Natural killer cell treated with Interleukin-12 subunit alpha and Interleukin-12 subunit beta and Interleukin-15 and Interleukin-18, amount 100 ng/mL, for 72 hours (primary cell): ENCODE measurements around the gene SMTNL2. TPM values are rescaled to one million over a fixed set of nuclear protein-coding genes. Genes with fewer than 3 reads are reported as not detected.
"Not testable (repeated sequence)": the region's sequence is repeated elsewhere in the genome, so short reads cannot be mapped to it uniquely, and the experiment has no call there.

Source experiments
- ATAC-seq, 2 donors: fragments of 150-1000 bp; cut with Tn5 transposase in 1 of 2; sonication (Bioruptor Pico), chemical (Tn5 transposase) in 1 of 2; 2 replicates each; pipeline ENCODE4 v1.10.0; 2021
- DNase-seq: peaks from one replicate; pipeline ENCODE4 v3.0.0; 2022; ENCODE audit warnings: low spot score
- H3K27ac Mint-ChIP-seq, 2 donors: 1 replicate in 1 of 2; 2 replicates in 1 of 2; pipeline ENCODE4 v1.8.0; 2022; ENCODE audit warnings: mixed read lengths in 2 of 2, mild to moderate bottlenecking in 1 of 2, moderate library complexity in 1 of 2
- H3K27me3 Mint-ChIP-seq, 2 donors: 1 replicate in 1 of 2; 2 replicates in 1 of 2; pipeline ENCODE4 v1.8.0; 2022; ENCODE audit warnings: mixed read lengths in 2 of 2
- H3K36me3 Mint-ChIP-seq: one replicate; pipeline ENCODE4 v1.8.0; 2022; ENCODE audit warnings: mixed read lengths
- H3K4me1 Mint-ChIP-seq, 2 donors: 1 replicate in 1 of 2; 2 replicates in 1 of 2; pipeline ENCODE4 v1.8.0; 2022; ENCODE audit warnings: low read depth in 2 of 2, mixed read lengths in 2 of 2, mild to moderate bottlenecking in 1 of 2
- H3K4me3 Mint-ChIP-seq: one replicate; pipeline ENCODE4 v1.8.0; 2022; ENCODE audit warnings: mixed read lengths
- H3K9me3 Mint-ChIP-seq: 2 replicates; pipeline ENCODE4 v1.8.0; 2022; ENCODE audit warnings: mixed read lengths
- total RNA-seq, 2 donors: library from RNA; stranded (reverse); gene quantifications; one replicate each; pipeline ENCODE4 v1.2.3, GENCODE V29; 2022

The SMTNL2 gene
- total RNA-seq, 2 donors from 2014 or later = not detected

GRCh38 chr17:4590981-4591453, 6.7 kb downstream of the SMTNL2 start:
- no peak for ATAC-seq
- no peaks in the 10 kb centered on the region for H3K9me3 Mint-ChIP-seq
- H3K27ac Mint-ChIP-seq = no peak overlapping the region
- H3K4me1 Mint-ChIP-seq = no peaks in the 10 kb centered on the region
- no peaks in the 10 kb centered on the region for H3K36me3 Mint-ChIP-seq
- DNase-seq = no peak
- peaks cover 17 to 18% of the 10 kb centered on the region in 2 donors for H3K27me3 Mint-ChIP-seq
- no peak overlapping the region for H3K4me3 Mint-ChIP-seq

- DNase-seq (no peak), ATAC-seq (no peak)
- no peaks in the 10 kb centered on the region for H3K36me3 Mint-ChIP-seq
- H3K4me3 Mint-ChIP-seq = no peak overlapping the region
- peaks cover 13% of the 10 kb centered on the region in 2 donors for H3K27me3 Mint-ChIP-seq
- H3K27ac Mint-ChIP-seq = no peak overlapping the region
- H3K4me1 Mint-ChIP-seq = no peaks in the 10 kb centered on the region
- H3K9me3 Mint-ChIP-seq = no peaks in the 10 kb centered on the region
Observed at GRCh38 chr17:4591529-4591928, 7.2 kb downstream of the SMTNL2 start.

GRCh38 chr17:4592240-4593005, 8.1 kb downstream of the SMTNL2 start:
- ATAC-seq = no peak
- H3K27ac Mint-ChIP-seq = no peak overlapping the region
- H3K36me3 Mint-ChIP-seq = no peaks in the 10 kb centered on the region
- peaks cover 9 to 11% of the 10 kb centered on the region in 2 donors for H3K27me3 Mint-ChIP-seq
- no peak overlapping the region for H3K4me3 Mint-ChIP-seq
- no peaks in the 10 kb centered on the region for H3K4me1 Mint-ChIP-seq
- DNase-seq = peak; percentile 31
- H3K9me3 Mint-ChIP-seq = no peaks in the 10 kb centered on the region

GRCh38 chr17:4593021-4593421, 8.7 kb downstream of the SMTNL2 start:
- H3K4me1 Mint-ChIP-seq = no peaks in the 10 kb centered on the region
- ATAC-seq (peak in 1 of 2 donors; percentile 2), DNase-seq (peak; percentile 38)
- H3K27me3 Mint-ChIP-seq = peaks cover 9 to 14% of the 10 kb centered on the region in 2 donors
- no peak overlapping the region for H3K27ac Mint-ChIP-seq
- H3K4me3 Mint-ChIP-seq = no peak overlapping the region
- H3K36me3 Mint-ChIP-seq = no peaks in the 10 kb centered on the region
- H3K9me3 Mint-ChIP-seq = no peaks in the 10 kb centered on the region

GRCh38 chr17:4594406-4594805, 10.1 kb downstream of the SMTNL2 start:
- H3K27ac Mint-ChIP-seq = no peak overlapping the region
- H3K4me1 Mint-ChIP-seq = no peaks in the 10 kb centered on the region
- DNase-seq = peak; percentile 51
- ATAC-seq = no peak
- no peak overlapping the region for H3K4me3 Mint-ChIP-seq
- no peaks in the 10 kb centered on the region for H3K36me3 Mint-ChIP-seq
- no peaks in the 10 kb centered on the region for H3K9me3 Mint-ChIP-seq
- peaks cover 9 to 14% of the 10 kb centered on the region in 2 donors for H3K27me3 Mint-ChIP-seq

- Mint-ChIP-seq H3K27me3 (peaks cover 8 to 14% of the 10 kb centered on the region in 2 donors), H3K9me3 (no peaks in the 10 kb centered on the region), H3K36me3 (no peaks in the 10 kb centered on the region), H3K27ac (no peak overlapping the region), H3K4me1 (no peaks in the 10 kb centered on the region), H3K4me3 (no peak overlapping the region)
- DNase-seq (peak; percentile 60), ATAC-seq (peak; percentile 49 to 62)
Observed at GRCh38 chr17:4594931-4595684, 10.8 kb downstream of the SMTNL2 start.

GRCh38 chr17:4595685-4596342, 11.5 kb downstream of the SMTNL2 start:
- not testable (repeated sequence) for H3K27ac Mint-ChIP-seq

GRCh38 chr17:4596636-4597380, 12.5 kb downstream of the SMTNL2 start:
- H3K27ac Mint-ChIP-seq = no peak overlapping the region
- peak; percentile 29 for DNase-seq
- H3K27me3 Mint-ChIP-seq = peaks cover 0 to 8% of the 10 kb centered on the region in 2 donors
- no peaks in the 10 kb centered on the region for H3K36me3 Mint-ChIP-seq
- H3K9me3 Mint-ChIP-seq = no peaks in the 10 kb centered on the region
- no peak overlapping the region for H3K4me3 Mint-ChIP-seq
- H3K4me1 Mint-ChIP-seq = no peaks in the 10 kb centered on the region
- no peak for ATAC-seq

More at GRCh38 chr17:4595685-4596342, 11.5 kb downstream of the SMTNL2 start:
- H3K9me3 Mint-ChIP-seq, H3K4me1 Mint-ChIP-seq, H3K36me3 Mint-ChIP-seq, H3K4me3 Mint-ChIP-seq, ATAC-seq, H3K27me3 Mint-ChIP-seq, DNase-seq: not testable (repeated sequence)

- H3K9me3 Mint-ChIP-seq = no peaks in the 10 kb centered on the region
- H3K27ac Mint-ChIP-seq = no peak overlapping the region
- ATAC-seq = no peak
- DNase-seq = no peak
- no peaks in the 10 kb centered on the region for H3K36me3 Mint-ChIP-seq
- no peaks in the 10 kb centered on the region for H3K4me1 Mint-ChIP-seq
- no peak overlapping the region for H3K4me3 Mint-ChIP-seq
- peaks cover 0 to 5% of the 10 kb centered on the region in 2 donors for H3K27me3 Mint-ChIP-seq
Observed at GRCh38 chr17:4597975-4598374, 13.6 kb downstream of the SMTNL2 start.

- H3K9me3 Mint-ChIP-seq = no peaks in the 10 kb centered on the region
- H3K36me3 Mint-ChIP-seq = no peaks in the 10 kb centered on the region
- ATAC-seq = peak in 1 of 2 donors; percentile 2
- peaks cover 0 to 5% of the 10 kb centered on the region in 2 donors for H3K27me3 Mint-ChIP-seq
- no peak for DNase-seq
- H3K4me3 Mint-ChIP-seq = no peak overlapping the region
- H3K4me1 Mint-ChIP-seq = no peaks in the 10 kb centered on the region
- H3K27ac Mint-ChIP-seq = no peak overlapping the region
Observed at GRCh38 chr17:4598776-4599504, 14.6 kb downstream of the SMTNL2 start.

GRCh38 chr17:4599505-4600281, 15.4 kb downstream of the SMTNL2 start:
- Mint-ChIP-seq H3K27me3 (peaks cover 0 to 7% of the 10 kb centered on the region in 2 donors), H3K36me3 (no peaks in the 10 kb centered on the region), H3K27ac (no peak overlapping the region), H3K4me1 (no peaks in the 10 kb centered on the region), H3K4me3 (no peak overlapping the region), H3K9me3 (no peaks in the 10 kb centered on the region)
- ATAC-seq = no peak
- no peak for DNase-seq

GRCh38 chr17:4600563-4600962, 16.2 kb downstream of the SMTNL2 start:
- Mint-ChIP-seq H3K4me3 (no peak overlapping the region), H3K27me3 (peaks cover 0 to 7% of the 10 kb centered on the region in 2 donors), H3K4me1 (no peaks in the 10 kb centered on the region), H3K9me3 (no peaks in the 10 kb centered on the region), H3K36me3 (no peaks in the 10 kb centered on the region), H3K27ac (no peak overlapping the region)
- ATAC-seq (no peak), DNase-seq (peak; percentile 39)
